GM12875 (cell line): ENCODE measurements around the gene RMND1.

ENCODE experiments used
- H3K4me3 ChIP-seq: one replicate; pipeline ENCODE4 v1.5.1; 2011; ENCODE audit warnings: low read depth, low read length, control low read depth
- CTCF ChIP-seq: IDR thresholded peaks from 2 replicates; pipeline ENCODE4 v1.5.1; 2011; ENCODE audit warnings: low read depth, mild to moderate bottlenecking, control low read depth, inconsistent platforms, low read length, moderate library complexity, borderline replicate concordance; ENCODE audit not compliant: insufficient read depth

RMND1 gene

GRCh38 chr6:151377095-151377494 is 74.8 kb downstream of the RMND1 start:
- TF ChIP-seq CTCF = no peak
- H3K4me3 ChIP-seq = no peak overlapping the region

- TF ChIP-seq CTCF = no peak
- H3K4me3 ChIP-seq = no peak overlapping the region
Observed at GRCh38 chr6:151376440-151376839, 75.5 kb downstream of the RMND1 start.

GRCh38 chr6:151375833-151376232 is 76.1 kb downstream of the RMND1 start:
- no peak overlapping the region for H3K4me3 ChIP-seq
- TF ChIP-seq CTCF = no peak

GRCh38 chr6:151374036-151374683 is 77.8 kb downstream of the RMND1 start:
- no peak for TF ChIP-seq CTCF
- H3K4me3 ChIP-seq = no peak overlapping the region

GRCh38 chr6:151372164-151372563 is 79.8 kb downstream of the RMND1 start:
- H3K4me3 ChIP-seq = no peak overlapping the region
- no peak for TF ChIP-seq CTCF

- H3K4me3 ChIP-seq = no peak overlapping the region
- TF ChIP-seq CTCF = no peak
Observed at GRCh38 chr6:151370509-151371078, 81.3 kb downstream of the RMND1 start.

GRCh38 chr6:151365233-151365632 is 86.7 kb downstream of the RMND1 start:
- no peak for TF ChIP-seq CTCF
- no peak overlapping the region for H3K4me3 ChIP-seq
